Endodermal cell (in vitro differentiated cells): ENCODE data around the gene RRP9. TPM values are rescaled to one million over a fixed set of nuclear protein-coding genes. Genes with fewer than 3 reads are reported as not detected.

ENCODE experiments used
- DNase-seq: peaks from one replicate; pipeline ENCODE4 v3.0.0-alpha.2; 2017
- H3K27ac ChIP-seq: 2 replicates; pipeline ENCODE4 v1.5.1; 2013; ENCODE audit warnings: mild to moderate bottlenecking, low read depth, low read length, moderate library complexity
- H3K27me3 ChIP-seq: 2 replicates; pipeline ENCODE4 v1.6.1; 2013; ENCODE audit warnings: mild to moderate bottlenecking, low read length, moderate library complexity; ENCODE audit not compliant: insufficient read depth, control insufficient read depth, poor library complexity, severe bottlenecking
- H3K36me3 ChIP-seq: 2 replicates; pipeline ENCODE4 v1.7.0; 2013; ENCODE audit warnings: mild to moderate bottlenecking, low read length, moderate library complexity; ENCODE audit not compliant: control insufficient read depth, insufficient read depth
- H3K4me1 ChIP-seq: one replicate; pipeline ENCODE4 v1.7.0; 2013; ENCODE audit warnings: low read length; ENCODE audit not compliant: control insufficient read depth, insufficient read depth
- H3K4me3 ChIP-seq: 2 replicates; pipeline ENCODE4 v1.5.1; 2013; ENCODE audit warnings: mild to moderate bottlenecking, low read length, moderate library complexity
- H3K9ac ChIP-seq: 2 replicates; pipeline ENCODE4 v1.6.1; 2013; ENCODE audit warnings: mild to moderate bottlenecking, low read length, moderate library complexity; ENCODE audit not compliant: poor library complexity, severe bottlenecking; ENCODE audit errors: extremely low read depth
- H3K9me3 ChIP-seq: 2 replicates; pipeline ENCODE4 v1.6.1; 2013; ENCODE audit warnings: mild to moderate bottlenecking, low read length, moderate library complexity; ENCODE audit not compliant: control insufficient read depth
- H3K27ac Mint-ChIP-seq: 2 replicates; pipeline ENCODE4 v1.8.0; 2020; ENCODE audit warnings: mixed read lengths
- H3K27me3 Mint-ChIP-seq: 2 replicates; pipeline ENCODE4 v1.8.0; 2021; ENCODE audit warnings: mild to moderate bottlenecking, mixed read lengths; ENCODE audit not compliant: insufficient read depth
- H3K36me3 Mint-ChIP-seq: 2 replicates; pipeline ENCODE4 v1.8.0; 2020; ENCODE audit warnings: low read depth, mixed read lengths
- H3K4me1 Mint-ChIP-seq: 2 replicates; pipeline ENCODE4 v1.8.0; 2020; ENCODE audit warnings: mixed read lengths
- H3K4me3 Mint-ChIP-seq: 2 replicates; pipeline ENCODE4 v1.8.0; 2020; ENCODE audit warnings: mild to moderate bottlenecking, moderate library complexity, mixed read lengths
- H3K9me3 Mint-ChIP-seq: 2 replicates; pipeline ENCODE4 v1.8.0; 2020; ENCODE audit warnings: mild to moderate bottlenecking, mixed read lengths
- CTCF ChIP-seq: fragments of 200-600 bp; sonication (generic); conservative IDR thresholded peaks from 2 replicates; pipeline ENCODE4 v1.5.0; 2021; ENCODE audit warnings: antibody characterized with exemption, mild to moderate bottlenecking
- WGBS, 2 experiments: methylation state at CpG; one replicate each; pipeline versions ENCODE4 v1.1.5 to v1.1.7; 2013; ENCODE audit warnings: missing lambda C conversion rate in 2 of 2, mixed read lengths in 1 of 2; ENCODE audit not compliant: insufficient coverage in 1 of 2, insufficient read length in 1 of 2; 5-methylcytosine and 5-hydroxymethylcytosine counted together
- total RNA-seq, 2 donors: library from RNA; stranded (reverse); fragmentation: NEBNext Ultra II Directional in 1 of 2; extraction: Animal tissue kit (Norgen Biotek cat#: 25700) in 1 of 2; gene quantifications; 2 replicates in 1 of 2; 3 replicates in 1 of 2; pipeline ENCODE4 v1.2.1, GENCODE V29; 2021

The RRP9 gene
- total RNA-seq, 2 donors from 2014 or later: 38.6 to 89.3 TPM

GRCh38 chr3:51950899-51951298, 9.2 kb upstream of the RRP9 start:
- Mint-ChIP-seq H3K27me3 (peaks cover 71% of the 10 kb centered on the region), H3K27ac (no peak overlapping the region), H3K4me1 (no peaks in the 10 kb centered on the region), H3K36me3 (no peaks in the 10 kb centered on the region), H3K9me3 (no peaks in the 10 kb centered on the region), H3K4me3 (no peak overlapping the region)
- Histone ChIP-seq H3K4me3 (no peak overlapping the region), H3K9ac (no peak overlapping the region), H3K36me3 (no peaks in the 10 kb centered on the region), H3K27me3 (peaks cover 50% of the 10 kb centered on the region), H3K9me3 (no peaks in the 10 kb centered on the region), H3K27ac (no peak overlapping the region), H3K4me1 (no peaks in the 10 kb centered on the region)
- WGBS, 2 experiments: 97 to 100% methylated on average over 1 to 2 of the region's 2 CpGs
- no peak for DNase-seq
- no peak for TF ChIP-seq CTCF

- H3K9ac ChIP-seq: no peak overlapping the region
- WGBS, 2 experiments: 83 to 93% methylated on average over 3 to 5 of the region's 5 CpGs
- no peaks in the 10 kb centered on the region for H3K4me1 ChIP-seq
- Mint-ChIP-seq H3K27ac (no peak overlapping the region), H3K9me3 (no peaks in the 10 kb centered on the region), H3K36me3 (no peaks in the 10 kb centered on the region), H3K4me1 (no peaks in the 10 kb centered on the region), H3K4me3 (no peak overlapping the region), H3K27me3 (peaks cover 58% of the 10 kb centered on the region)
- no peak for TF ChIP-seq CTCF
- no peak overlapping the region for H3K4me3 ChIP-seq
- peaks cover 34% of the 10 kb centered on the region for H3K27me3 ChIP-seq
- no peaks in the 10 kb centered on the region for H3K36me3 ChIP-seq
- no peaks in the 10 kb centered on the region for H3K9me3 ChIP-seq
- DNase-seq: no peak
- no peak overlapping the region for H3K27ac ChIP-seq
Observed at GRCh38 chr3:51949121-51949520, 7.4 kb upstream of the RRP9 start.

- Histone ChIP-seq H3K9ac (no peak overlapping the region), H3K36me3 (no peaks in the 10 kb centered on the region), H3K9me3 (no peaks in the 10 kb centered on the region), H3K4me1 (no peaks in the 10 kb centered on the region), H3K4me3 (no peak overlapping the region), H3K27me3 (peaks cover 26% of the 10 kb centered on the region), H3K27ac (no peak overlapping the region)
- Mint-ChIP-seq H3K27ac (no peak overlapping the region), H3K36me3 (no peaks in the 10 kb centered on the region), H3K4me1 (no peaks in the 10 kb centered on the region), H3K9me3 (no peaks in the 10 kb centered on the region), H3K4me3 (no peak overlapping the region), H3K27me3 (peaks cover 48% of the 10 kb centered on the region)
- 87 to 92% methylated on average over 9 to 10 of the region's 10 CpGs for WGBS, 2 experiments
- TF ChIP-seq CTCF: no peak
- no peak for DNase-seq
Observed at GRCh38 chr3:51948016-51948580, 6.4 kb upstream of the RRP9 start.
